ENCODE results near the gene CAMK1.

GRCh38 chr3:9710174-9710739 lies 59.5 kb downstream of the CAMK1 start:
- TF ChIP-seq EZH2 (IDR thresholded peaks at IDR 0.05; ENCODE audit: low read length, missing control alignments) (no peak), CTCF (conservative IDR thresholded peaks at IDR 0.05 in 1 of 2, IDR thresholded peaks at IDR 0.05 in 1 of 2; ENCODE audit: low read depth in 1 of 2, low read length in 2 of 2) (no peak)
